GM12892 (cell line): ENCODE measurements around the gene ADGRA3.

ENCODE experiments used
- DNase-seq: peaks from one replicate; pipeline ENCODE4 v3.0.0; 2011; ENCODE audit not compliant: insufficient read length
- FAIRE-seq: peaks from 2 replicates; lab custom pipeline; 2011; peaks lifted over from hg19 to GRCh38; lab: Jason Lieb, UNC
- POLR2A ChIP-seq: IDR thresholded peaks from 2 replicates; pipeline ENCODE4 v1.6.1; 2011; ENCODE audit warnings: low read depth, low read length, control low read depth
- POLR2AphosphoS5 ChIP-seq: IDR thresholded peaks from 2 replicates; pipeline ENCODE4 v1.6.1; 2011; ENCODE audit warnings: low read depth, low read length, control low read depth
- TAF1 ChIP-seq: IDR thresholded peaks from 2 replicates; pipeline ENCODE4 v1.6.1; 2011; ENCODE audit warnings: low read depth, mild to moderate bottlenecking, control low read depth, low read length, borderline replicate concordance

ADGRA3 gene

DNA sequence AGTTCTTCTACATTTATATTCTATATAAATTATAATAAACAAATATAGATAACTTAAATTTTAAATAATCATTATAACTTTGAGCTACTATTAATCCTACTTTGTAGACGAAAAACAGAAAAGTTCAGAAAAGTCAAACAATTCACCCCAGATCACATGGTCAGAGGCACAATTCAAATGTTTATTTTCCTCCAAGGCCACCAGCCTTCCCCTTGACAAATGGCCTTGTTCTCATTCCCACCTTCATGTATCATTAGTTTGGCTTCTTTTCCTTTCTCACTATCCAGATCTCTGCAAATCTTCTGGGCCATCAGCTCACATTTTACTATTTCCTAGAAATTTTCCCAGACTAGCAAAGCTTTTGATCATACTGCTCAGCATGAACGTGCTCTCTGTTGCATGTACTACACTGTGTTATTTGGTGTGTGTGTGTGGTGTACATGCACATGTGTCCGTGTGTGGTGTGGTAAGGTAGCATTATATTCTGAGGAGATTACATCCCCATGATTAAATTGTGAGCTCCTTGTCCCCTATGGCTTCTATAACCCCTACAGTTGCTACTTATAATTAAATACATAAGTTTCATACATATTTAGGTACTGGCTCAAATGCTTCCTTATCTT, 61.5 kb downstream of the ADGRA3 start:
- DNase-seq (no peak), FAIRE-seq (no peak)
- TF ChIP-seq POLR2A (no peak), TAF1 (no peak), POLR2AphosphoS5 (no peak)

DNA sequence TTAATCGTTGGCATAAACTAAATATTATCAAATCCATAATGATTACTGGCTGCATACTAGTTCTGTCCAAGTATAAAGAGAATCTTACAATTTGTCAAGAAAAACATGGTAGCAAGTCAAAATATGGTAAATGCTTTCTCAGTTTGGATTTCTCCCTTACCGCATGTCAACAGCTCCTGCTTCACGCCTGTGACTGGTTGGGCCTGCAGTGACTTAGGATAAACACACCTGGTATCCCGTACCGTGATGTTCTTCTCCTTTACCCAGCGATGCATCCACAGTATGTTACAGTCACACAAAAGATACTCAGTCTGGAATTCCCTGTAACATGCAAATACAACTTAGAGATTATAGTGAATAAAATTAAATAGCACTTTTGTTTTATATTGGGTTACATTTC, 71.1 kb downstream of the ADGRA3 start:
- TF ChIP-seq TAF1 (no peak), POLR2AphosphoS5 (no peak), POLR2A (no peak)
- FAIRE-seq (no peak), DNase-seq (no peak)

DNA sequence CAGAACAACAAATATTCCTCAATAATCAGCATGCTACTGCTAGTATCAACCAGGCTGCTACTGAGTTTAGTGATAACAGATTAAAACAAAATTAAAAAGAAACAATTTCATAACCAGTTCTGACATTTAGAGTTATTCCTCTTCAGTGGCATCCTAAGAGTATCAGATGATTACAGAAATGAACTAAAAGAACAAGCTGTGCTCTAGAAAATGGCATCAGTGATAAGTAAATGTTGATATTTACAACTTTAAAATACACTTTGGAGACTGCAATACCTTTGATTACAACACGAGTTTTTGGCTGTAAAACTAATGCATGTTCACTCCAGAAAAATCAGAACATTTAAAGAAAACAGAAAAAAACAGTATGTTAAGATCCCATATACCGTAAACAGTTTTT, 72.9 kb downstream of the ADGRA3 start:
- FAIRE-seq (no peak), DNase-seq (no peak)
- no peak for TF ChIP-seq TAF1
- no peak for TF ChIP-seq POLR2A
- no peak for TF ChIP-seq POLR2AphosphoS5

DNA sequence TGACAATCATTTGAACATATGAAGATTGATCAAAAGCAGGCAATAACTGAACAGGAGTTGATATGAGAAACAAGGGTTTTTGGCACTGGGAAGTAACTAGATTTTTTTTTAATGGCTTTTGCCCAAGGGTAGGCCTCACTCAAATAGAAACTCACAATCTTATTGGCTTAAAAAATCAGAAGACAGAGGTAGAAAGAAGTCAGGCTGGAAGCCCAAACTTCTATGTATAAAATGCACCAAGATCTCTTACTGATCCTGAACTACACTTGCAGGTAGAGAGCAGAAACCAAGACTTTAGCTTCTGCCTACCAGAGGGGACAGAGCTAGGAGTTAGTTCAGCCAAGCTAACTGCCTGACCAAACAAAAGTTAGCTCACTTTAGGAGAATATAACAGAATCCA, 74.9 kb downstream of the ADGRA3 start:
- DNase-seq: no peak
- FAIRE-seq: no peak
- TF ChIP-seq POLR2A: no peak
- TF ChIP-seq POLR2AphosphoS5: no peak
- no peak for TF ChIP-seq TAF1

DNA sequence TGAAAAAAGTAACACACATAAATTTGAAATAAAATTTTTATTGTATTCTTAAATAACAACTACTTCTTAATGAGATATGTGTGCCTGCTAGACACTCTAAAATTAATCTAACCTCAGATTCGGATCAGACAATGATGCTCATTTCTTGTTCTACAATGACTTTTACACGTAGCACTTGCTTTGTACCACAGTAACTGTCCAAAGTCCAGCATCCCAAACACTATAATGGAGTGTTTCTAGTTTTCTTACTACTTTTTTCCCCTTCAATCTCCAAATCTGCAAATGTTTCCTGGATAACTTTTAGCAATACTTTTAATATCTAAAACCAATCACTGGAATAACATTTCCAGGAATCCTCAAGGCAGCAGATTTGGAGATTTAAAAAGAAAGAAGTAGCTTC, 75.9 kb downstream of the ADGRA3 start:
- DNase-seq (no peak), FAIRE-seq (no peak)
- no peak for TF ChIP-seq POLR2A
- TF ChIP-seq POLR2AphosphoS5: no peak
- TF ChIP-seq TAF1: no peak

DNA sequence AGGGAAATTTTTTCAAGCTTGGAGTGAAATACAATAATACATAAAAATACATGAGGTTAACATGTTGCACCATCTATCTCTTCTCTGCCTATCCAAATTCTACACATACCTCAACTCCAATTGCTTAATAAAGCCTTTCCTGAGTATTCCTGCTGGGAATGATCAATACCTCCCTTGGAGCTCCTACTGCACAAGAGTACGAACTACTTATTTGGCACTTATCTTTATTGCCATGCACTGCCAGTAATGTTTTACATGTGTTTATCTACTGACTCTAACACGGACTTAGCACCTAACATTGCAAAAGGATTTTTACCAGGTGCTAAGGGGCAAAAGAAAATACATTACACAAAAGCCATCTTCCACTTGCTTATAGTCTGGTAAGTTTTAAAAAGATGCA, 80.2 kb downstream of the ADGRA3 start:
- DNase-seq: no peak
- no peak for FAIRE-seq
- TF ChIP-seq POLR2A (no peak), POLR2AphosphoS5 (no peak), TAF1 (no peak)

DNA sequence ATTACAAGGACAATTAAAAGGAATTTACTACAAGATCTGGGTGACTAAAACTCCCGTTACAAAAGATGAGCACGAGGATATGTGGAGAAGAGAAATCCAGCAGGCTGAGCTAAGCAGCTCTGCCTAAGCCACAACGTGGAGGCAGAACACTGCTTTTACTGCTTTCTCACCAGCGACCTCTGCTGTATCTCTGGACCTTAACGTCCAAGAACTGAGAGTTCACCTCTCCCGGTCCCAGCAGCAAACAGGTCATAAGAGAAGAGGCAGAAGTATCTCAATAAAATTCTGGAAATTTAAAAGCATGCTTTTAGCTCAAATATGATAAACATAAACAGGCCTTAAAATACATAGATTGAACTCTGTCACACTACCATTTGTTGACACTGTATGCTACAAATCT, 81.0 kb downstream of the ADGRA3 start:
- no peak for DNase-seq
- TF ChIP-seq POLR2AphosphoS5 (no peak), POLR2A (no peak)
- no peak for FAIRE-seq

GRCh38 chr4:22430626-22431025, 85.2 kb downstream of the ADGRA3 start:
- TF ChIP-seq TAF1 (no peak), POLR2A (no peak), POLR2AphosphoS5 (no peak)
- no peak for FAIRE-seq
- no peak for DNase-seq

GRCh38 chr4:22428441-22428840, 87.4 kb downstream of the ADGRA3 start:
- DNase-seq (no peak), FAIRE-seq (no peak)
- no peak for TF ChIP-seq TAF1
- TF ChIP-seq POLR2AphosphoS5: no peak
- no peak for TF ChIP-seq POLR2A

- TF ChIP-seq TAF1 (no peak), POLR2AphosphoS5 (no peak), POLR2A (no peak)
- FAIRE-seq (no peak), DNase-seq (no peak)
Measured at GRCh38 chr4:22427675-22428074, 88.2 kb downstream of the ADGRA3 start.

DNA sequence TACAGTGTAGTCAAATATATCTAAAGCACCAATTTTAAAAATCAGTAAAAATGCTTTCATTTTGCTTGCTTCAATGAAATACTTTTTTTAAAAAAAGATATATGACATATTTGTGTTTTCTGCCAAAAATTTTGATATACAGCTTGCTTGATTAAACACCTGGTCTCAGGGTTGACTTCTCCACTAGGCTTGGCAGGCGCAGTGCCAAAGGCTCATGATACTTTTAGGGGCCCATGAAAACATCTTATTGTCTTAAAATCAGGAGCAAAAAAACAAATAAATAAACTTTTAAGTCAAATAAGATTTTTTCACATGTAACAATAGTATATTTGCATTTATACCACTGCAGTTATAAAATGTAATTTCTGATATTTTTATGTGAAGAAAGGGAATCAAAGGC, 95.6 kb downstream of the ADGRA3 start:
- TF ChIP-seq POLR2A: no peak
- no peak for TF ChIP-seq POLR2AphosphoS5
- DNase-seq (no peak), FAIRE-seq (no peak)

- no peak for FAIRE-seq
- no peak for TF ChIP-seq POLR2A
- no peak for TF ChIP-seq TAF1
- TF ChIP-seq POLR2AphosphoS5: no peak
- no peak for DNase-seq
Measured at GRCh38 chr4:22417408-22417807, 98.5 kb downstream of the ADGRA3 start.

- DNase-seq (no peak), FAIRE-seq (peak; percentile 27)
- TF ChIP-seq POLR2A: no peak
- no peak for TF ChIP-seq POLR2AphosphoS5
- no peak for TF ChIP-seq TAF1
Measured at GRCh38 chr4:22416403-22416802, 99.5 kb downstream of the ADGRA3 start.
